IMR-90 (cell line): ENCODE measurements around the gene ZNF618. TPM values are rescaled to one million over a fixed set of nuclear protein-coding genes. Genes with fewer than 3 reads are reported as not detected.

Source experiments
- ATAC-seq: fragments of 200-7000 bp; cut with Tn5 transposase; 2 replicates; pipeline ENCODE4 v1.9.1; 2020; ENCODE audit warnings: low read depth, mild to moderate bottlenecking, moderate library complexity
- BruUV-seq: library from RNA; stranded (reverse); fragments of 400-500 nt; replicated peaks from 2 replicates; lab custom pipeline; 2021; lab: Mats Ljungman, UMichigan
- CTCF ChIA-PET: fragments of 300-600 bp; formaldehyde crosslinking; extraction: SDS; loops from one replicate; lab custom pipeline; 2021; ENCODE audit warnings: antibody characterized with exemption; lab: Yijun Ruan, JAX
- POLR2A ChIA-PET: fragments of 300-600 bp; sonication (Branson Sonifier 250); formaldehyde crosslinking; loops from one replicate; lab custom pipeline; 2022; ENCODE audit warnings: antibody characterized with exemption; ENCODE audit not compliant: unreplicated experiment; lab: Charles Lee
- DNase-seq: peaks from one replicate; pipeline ENCODE4 v3.0.0; 2013
- H2AFZ ChIP-seq: replicated peaks from 2 replicates; pipeline ENCODE3; 2013; ENCODE audit warnings: low read length, mild to moderate bottlenecking; ENCODE audit not compliant: poor library complexity
- H2AK5ac ChIP-seq: 2 replicates; pipeline ENCODE4 v1.6.1; 2013; ENCODE audit warnings: low read depth, low read length, inconsistent platforms
- H2AK9ac ChIP-seq: replicated peaks from 2 replicates; pipeline ENCODE3; 2013; ENCODE audit warnings: mild to moderate bottlenecking, low read depth, low read length, moderate library complexity; ENCODE audit not compliant: poor library complexity
- H2BK120ac ChIP-seq: 2 replicates; pipeline ENCODE4 v1.6.1; 2013; ENCODE audit warnings: low read depth, low read length, inconsistent platforms
- H2BK15ac ChIP-seq: 3 replicates; pipeline ENCODE4 v1.6.1; 2013; ENCODE audit warnings: low read depth, low read length, inconsistent platforms
- H2BK20ac ChIP-seq: 2 replicates; pipeline ENCODE4 v1.6.1; 2013; ENCODE audit warnings: low read depth, mild to moderate bottlenecking, inconsistent platforms, low read length, moderate library complexity
- H2BK5ac ChIP-seq: 2 replicates; pipeline ENCODE4 v1.6.1; 2013; ENCODE audit warnings: mild to moderate bottlenecking, low read depth, low read length, inconsistent platforms; ENCODE audit not compliant: poor library complexity, severe bottlenecking
- H3K14ac ChIP-seq: replicated peaks from 2 replicates; pipeline ENCODE4 v1.6.1; 2013; ENCODE audit warnings: low read depth, low read length, inconsistent platforms
- H3K18ac ChIP-seq: 2 replicates; pipeline ENCODE4 v1.6.1; 2013; ENCODE audit warnings: low read depth, low read length, control low read depth
- H3K23ac ChIP-seq: 2 replicates; pipeline ENCODE4 v1.6.1; 2013; ENCODE audit warnings: low read depth, low read length, inconsistent platforms
- H3K27ac ChIP-seq: 2 replicates; pipeline ENCODE4 v1.5.1; 2013; ENCODE audit warnings: mild to moderate bottlenecking, control low read depth, low read length; ENCODE audit not compliant: insufficient read depth
- H3K27me3 ChIP-seq: 2 replicates; pipeline ENCODE4 v1.6.1; 2013; ENCODE audit warnings: low read length; ENCODE audit not compliant: control insufficient read depth, insufficient read depth
- H3K36me3 ChIP-seq: 2 replicates; pipeline ENCODE4 v1.6.1; 2013; ENCODE audit warnings: low read length, mixed read lengths; ENCODE audit not compliant: control insufficient read depth, insufficient read depth
- H3K4ac ChIP-seq: 2 replicates; pipeline ENCODE4 v1.6.1; 2013; ENCODE audit warnings: low read depth, low read length, inconsistent platforms
- H3K4me1 ChIP-seq: 2 replicates; pipeline ENCODE4 v1.6.1; 2013; ENCODE audit warnings: low read length, mixed read lengths; ENCODE audit not compliant: control insufficient read depth, insufficient read depth
- H3K4me2 ChIP-seq: 2 replicates; pipeline ENCODE4 v1.6.1; 2013; ENCODE audit warnings: low read depth, mild to moderate bottlenecking, control low read depth, low read length, moderate library complexity
- H3K4me3 ChIP-seq: 2 replicates; pipeline ENCODE4 v1.5.1; 2013; ENCODE audit warnings: low read depth, mild to moderate bottlenecking, control low read depth, low read length, moderate library complexity; ENCODE audit not compliant: insufficient read depth
- H3K56ac ChIP-seq: 2 replicates; pipeline ENCODE4 v1.6.1; 2013; ENCODE audit warnings: low read length, inconsistent platforms; ENCODE audit not compliant: insufficient read depth; ENCODE audit errors: extremely low read depth
- H3K79me1 ChIP-seq, 2 experiments: 2 replicates each; pipeline ENCODE4 v1.6.1; 2013; ENCODE audit warnings: low read length in 2 of 2, inconsistent platforms in 1 of 2, low read depth in 1 of 2
- H3K9ac ChIP-seq: 2 replicates; pipeline ENCODE4 v1.6.1; 2013; ENCODE audit warnings: low read depth, low read length, control low read depth
- H3K9me1 ChIP-seq: 2 replicates; pipeline ENCODE4 v1.6.1; 2013; ENCODE audit warnings: low read length, inconsistent platforms; ENCODE audit not compliant: insufficient read depth
- H3K9me3 ChIP-seq: 2 replicates; pipeline ENCODE4 v1.6.1; 2013; ENCODE audit warnings: low read length; ENCODE audit not compliant: control insufficient read depth, insufficient read depth
- H4K20me1 ChIP-seq: 2 replicates; pipeline ENCODE4 v1.6.1; 2013; ENCODE audit warnings: low read length, inconsistent platforms; ENCODE audit not compliant: insufficient read depth
- H4K5ac ChIP-seq: 2 replicates; pipeline ENCODE4 v1.6.1; 2013; ENCODE audit warnings: mild to moderate bottlenecking, low read depth, low read length, control low read depth
- H4K8ac ChIP-seq, 2 experiments: 2 replicates each; pipeline ENCODE4 v1.6.1; 2013; ENCODE audit warnings: low read depth in 2 of 2, low read length in 2 of 2, control low read depth in 1 of 2, inconsistent platforms in 1 of 2
- H4K91ac ChIP-seq: 2 replicates; pipeline ENCODE4 v1.6.1; 2013; ENCODE audit warnings: low read depth, low read length, inconsistent platforms; ENCODE audit not compliant: insufficient read depth
- BHLHE40 ChIP-seq: fragments of 150-350 bp; IDR thresholded peaks from 2 replicates; pipeline ENCODE4 v1.6.1; 2016; ENCODE audit warnings: mild to moderate bottlenecking, low read depth, low read length
- CEBPB ChIP-seq: IDR thresholded peaks from 2 replicates; pipeline ENCODE4 v1.6.1; 2012; ENCODE audit warnings: low read depth, low read length, improper control_type of control experiment
- CHD1 ChIP-seq: IDR thresholded peaks from 2 replicates; pipeline ENCODE4 v1.6.1; 2012; ENCODE audit warnings: low read depth, low read length, improper control_type of control experiment
- ELK1 ChIP-seq: fragments of 150-350 bp; IDR thresholded peaks from 2 replicates; pipeline ENCODE4 v1.6.1; 2016; ENCODE audit warnings: low read depth, mild to moderate bottlenecking, low read length, moderate library complexity, borderline replicate concordance
- FOS ChIP-seq: fragments of 150-350 bp; IDR thresholded peaks from 2 replicates; pipeline ENCODE4 v1.6.1; 2016; ENCODE audit warnings: low read depth, low read length
- MAFK ChIP-seq: IDR thresholded peaks from 2 replicates; pipeline ENCODE4 v1.6.1; 2012; ENCODE audit warnings: low read depth, low read length, improper control_type of control experiment
- MAZ ChIP-seq: IDR thresholded peaks from 2 replicates; pipeline ENCODE4 v1.6.1; 2012; ENCODE audit warnings: low read depth, mild to moderate bottlenecking, low read length, improper control_type of control experiment, moderate library complexity, borderline replicate concordance
- MXI1 ChIP-seq: IDR thresholded peaks from 2 replicates; pipeline ENCODE4 v1.6.1; 2012; ENCODE audit warnings: low read depth, mild to moderate bottlenecking, low read length, moderate library complexity, borderline replicate concordance
- NFE2L2 ChIP-seq: fragments of 150-350 bp; IDR thresholded peaks from 2 replicates; pipeline ENCODE4 v1.6.1; 2016; ENCODE audit warnings: low read depth, mild to moderate bottlenecking, low read length
- POLR2A ChIP-seq: IDR thresholded peaks from 2 replicates; pipeline ENCODE4 v1.6.1; 2012; ENCODE audit warnings: mild to moderate bottlenecking, low read depth, low read length
- RAD21 ChIP-seq: IDR thresholded peaks from 2 replicates; pipeline ENCODE4 v1.6.1; 2012; ENCODE audit warnings: low read length, improper control_type of control experiment
- RCOR1 ChIP-seq: IDR thresholded peaks from 2 replicates; pipeline ENCODE4 v1.6.1; 2012; ENCODE audit warnings: mild to moderate bottlenecking, low read length, improper control_type of control experiment; ENCODE audit not compliant: insufficient replicate concordance
- RFX5 ChIP-seq: IDR thresholded peaks from 2 replicates; pipeline ENCODE4 v1.8.0; 2012; ENCODE audit warnings: low read depth, mild to moderate bottlenecking, low read length, moderate library complexity
- SMC3 ChIP-seq: fragments of 150-350 bp; IDR thresholded peaks from 2 replicates; pipeline ENCODE4 v1.6.1; 2016; ENCODE audit warnings: low read depth, mild to moderate bottlenecking, antibody characterized with exemption, low read length, moderate library complexity
- USF2 ChIP-seq: fragments of 150-350 bp; IDR thresholded peaks from 2 replicates; pipeline ENCODE4 v1.6.1; 2017; ENCODE audit warnings: mild to moderate bottlenecking, antibody characterized with exemption, low read length, low read depth
- dilution Hi-C: fragments of 300-500 bp; cut with HindIII; formaldehyde crosslinking; loops from one replicate; pipeline ENCODE4 v1.14.3; 2018; ENCODE audit warnings: low sequenced_read_pairs; ENCODE audit not compliant: unreplicated experiment
- in situ Hi-C: fragments of 300-500 bp; cut with MboI; formaldehyde crosslinking; loops from 3 replicates; pipeline ENCODE4 v1.14.3; 2019; ENCODE audit warnings: low sequenced_read_pairs, inconsistent platforms, mixed read lengths
- intact Hi-C: fragments of 100-400 bp; cut with micrococcal nuclease; formaldehyde crosslinking; loops from 2 replicates; pipeline ENCODE4 v1.10.0; 2022
- polyA plus RNA-seq, 3 experiments: library from polyadenylated mRNA; depleted of rRNA; stranded (reverse); fragments of >200 nt; gene quantifications; 2 replicates each; pipeline ENCODE4 v1.2.3, GENCODE V29; 2012; ENCODE audit warnings: low replicate concordance in 1 of 3
- total RNA-seq: library from RNA; depleted of rRNA; stranded (reverse); fragments of >200 nt; gene quantifications from 2 replicates; pipeline ENCODE4 v1.2.3, GENCODE V29; 2012
- TF ChIP-seq, protein P1 (sequence below): conservative IDR thresholded peaks from 2 replicates; pipeline ENCODE4 v1.5.1; 2012; ENCODE audit warnings: mild to moderate bottlenecking, low read depth, low read length, improper control_type of control experiment

Gene ZNF618
- total and polyA plus RNA-seq, 2 of the 4 experiments (the other 2 are of a cell fraction) = 8.2 to 9.4 TPM

GRCh38 chr9:113896713-113897112 lies 20.6 kb downstream of the ZNF618 start:
- Histone ChIP-seq H2AK5ac (no peak overlapping the region), H3K4me3 (no peak overlapping the region), H2BK5ac (no peak overlapping the region), H3K4me1 (peaks cover 4% of the 10 kb centered on the region), H2BK20ac (no peak overlapping the region), H3K79me1 (peaks cover 28 to 56% of the 10 kb centered on the region in 2 experiments), H3K18ac (no peak overlapping the region), H3K27ac (no peak overlapping the region), H3K9ac (no peak overlapping the region), H3K14ac (no peak overlapping the region), H4K20me1 (peaks cover 27% of the 10 kb centered on the region; the same call in 1 of the 2 replicates), H4K91ac (no peak overlapping the region), H4K8ac (no peak overlapping the region), H3K4ac (no peak overlapping the region), H3K36me3 (peaks cover 6% of the 10 kb centered on the region; the same call in 1 of the 2 replicates), H3K9me3 (no peaks in the 10 kb centered on the region), H2AFZ (no peak overlapping the region), H2AK9ac (no peak overlapping the region), H3K9me1 (peaks cover 7% of the 10 kb centered on the region), H3K23ac (no peak overlapping the region), H3K56ac (no peak overlapping the region), H2BK120ac (no peak overlapping the region), H4K5ac (no peak overlapping the region), H3K4me2 (no peak overlapping the region), H2BK15ac (no peak overlapping the region), H3K27me3 (no peaks in the 10 kb centered on the region)
- in situ Hi-C loops (no loop called here), intact Hi-C loops (no loop called here), dilution Hi-C loops (no loop called here)
- TF ChIP-seq MAZ (no peak), MAFK (no peak), RCOR1 (no peak), MXI1 (no peak), NFE2L2 (no peak), CEBPB (no peak), SMC3 (no peak), RFX5 (no peak), ELK1 (no peak), FOS (no peak), RAD21 (no peak), POLR2A (no peak), CHD1 (no peak), USF2 (no peak), BHLHE40 (no peak)
- TF ChIP-seq, protein P1, sequence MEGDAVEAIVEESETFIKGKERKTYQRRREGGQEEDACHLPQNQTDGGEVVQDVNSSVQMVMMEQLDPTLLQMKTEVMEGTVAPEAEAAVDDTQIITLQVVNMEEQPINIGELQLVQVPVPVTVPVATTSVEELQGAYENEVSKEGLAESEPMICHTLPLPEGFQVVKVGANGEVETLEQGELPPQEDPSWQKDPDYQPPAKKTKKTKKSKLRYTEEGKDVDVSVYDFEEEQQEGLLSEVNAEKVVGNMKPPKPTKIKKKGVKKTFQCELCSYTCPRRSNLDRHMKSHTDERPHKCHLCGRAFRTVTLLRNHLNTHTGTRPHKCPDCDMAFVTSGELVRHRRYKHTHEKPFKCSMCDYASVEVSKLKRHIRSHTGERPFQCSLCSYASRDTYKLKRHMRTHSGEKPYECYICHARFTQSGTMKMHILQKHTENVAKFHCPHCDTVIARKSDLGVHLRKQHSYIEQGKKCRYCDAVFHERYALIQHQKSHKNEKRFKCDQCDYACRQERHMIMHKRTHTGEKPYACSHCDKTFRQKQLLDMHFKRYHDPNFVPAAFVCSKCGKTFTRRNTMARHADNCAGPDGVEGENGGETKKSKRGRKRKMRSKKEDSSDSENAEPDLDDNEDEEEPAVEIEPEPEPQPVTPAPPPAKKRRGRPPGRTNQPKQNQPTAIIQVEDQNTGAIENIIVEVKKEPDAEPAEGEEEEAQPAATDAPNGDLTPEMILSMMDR = no peak
- CTCF ChIA-PET = no interaction called here
- DNase-seq = no peak
- no TSS peak for BruUV-seq
- ATAC-seq = no peak
- POLR2A ChIA-PET = no interaction called here
